HG03045 (cell line): Measurements from ENCODE around the gene MTCL3.

Experiments
- ATAC-seq: cut with Tn5 transposase; IDR thresholded peaks from one replicate; pipeline ENCODE4 v1.9.1; 2021; ENCODE audit warnings: mild to moderate bottlenecking, moderate library complexity; ENCODE audit not compliant: unreplicated experiment

Gene MTCL3

DNA sequence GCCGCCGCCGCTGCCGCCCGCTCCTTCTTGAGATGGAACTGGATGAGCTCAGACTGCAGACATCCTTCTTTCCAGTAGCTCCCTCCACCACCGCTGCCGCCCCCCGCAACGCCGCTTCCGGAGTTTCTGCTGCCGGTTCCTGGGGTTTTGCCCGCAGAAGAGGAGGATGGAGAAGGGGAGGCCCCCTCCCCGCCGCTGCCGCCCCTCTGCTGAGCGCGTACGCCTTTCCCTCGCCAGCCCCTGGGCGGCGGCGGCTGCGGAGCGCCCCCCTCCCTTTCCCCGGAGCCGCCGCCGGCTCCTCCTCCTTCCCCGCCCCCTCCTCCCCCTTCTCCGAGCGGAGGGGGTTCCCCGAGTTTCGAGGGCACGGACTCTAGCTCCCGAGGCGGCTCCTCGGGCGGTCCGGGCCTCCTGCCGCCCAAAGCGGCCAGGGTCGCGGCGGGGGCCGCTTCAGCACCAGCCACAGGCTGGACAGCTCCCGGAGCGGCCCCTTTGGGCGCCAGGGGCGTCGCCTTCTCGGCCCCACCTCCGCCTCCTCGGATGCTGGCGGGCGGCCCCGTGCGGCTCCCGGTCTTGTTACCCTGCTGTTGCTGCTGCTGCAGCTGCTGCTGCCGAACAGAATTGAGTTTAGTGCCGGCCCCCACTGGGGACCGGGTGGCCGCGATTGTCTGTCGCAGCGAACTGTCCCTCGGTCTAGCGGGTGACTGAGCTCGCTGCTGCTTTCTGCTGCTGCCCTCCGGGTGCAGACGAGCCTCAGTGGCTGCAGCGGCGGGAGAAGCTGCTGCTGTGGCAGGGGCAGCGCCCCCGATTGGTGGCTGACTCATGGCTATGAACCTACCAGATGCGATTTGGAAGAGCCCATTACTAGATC is 3.1 kb downstream of the MTCL3 start:
- peak; percentile 69 for ATAC-seq

DNA sequence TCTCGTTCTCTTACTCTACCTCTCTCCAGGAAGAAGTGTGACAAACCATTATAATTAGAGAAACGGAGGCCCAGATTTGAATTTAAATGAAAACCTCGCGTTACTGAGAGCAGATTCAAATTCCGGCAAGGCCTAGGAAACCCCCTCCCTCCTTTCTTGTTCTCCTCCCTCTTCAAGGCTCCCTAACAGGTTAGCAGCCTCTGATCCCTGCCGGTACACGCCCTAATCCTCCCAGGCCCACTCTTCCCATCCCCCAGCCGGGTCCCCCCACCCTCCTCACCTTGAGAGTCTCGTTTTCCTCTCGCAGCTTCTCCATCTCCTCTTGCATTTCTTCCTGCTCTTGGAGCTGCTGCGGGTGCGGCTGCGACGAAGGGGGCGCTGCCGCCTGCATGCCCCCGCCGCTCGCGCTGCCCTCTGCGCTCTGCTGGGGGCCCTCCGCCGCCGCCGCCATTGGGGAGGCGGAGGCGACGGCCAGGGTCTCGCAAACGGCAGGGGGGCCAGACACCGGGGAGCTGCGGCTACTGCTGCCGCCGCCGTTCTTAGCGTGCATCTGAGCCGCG is 3.8 kb downstream of the MTCL3 start:
- ATAC-seq: peak; percentile 13

DNA sequence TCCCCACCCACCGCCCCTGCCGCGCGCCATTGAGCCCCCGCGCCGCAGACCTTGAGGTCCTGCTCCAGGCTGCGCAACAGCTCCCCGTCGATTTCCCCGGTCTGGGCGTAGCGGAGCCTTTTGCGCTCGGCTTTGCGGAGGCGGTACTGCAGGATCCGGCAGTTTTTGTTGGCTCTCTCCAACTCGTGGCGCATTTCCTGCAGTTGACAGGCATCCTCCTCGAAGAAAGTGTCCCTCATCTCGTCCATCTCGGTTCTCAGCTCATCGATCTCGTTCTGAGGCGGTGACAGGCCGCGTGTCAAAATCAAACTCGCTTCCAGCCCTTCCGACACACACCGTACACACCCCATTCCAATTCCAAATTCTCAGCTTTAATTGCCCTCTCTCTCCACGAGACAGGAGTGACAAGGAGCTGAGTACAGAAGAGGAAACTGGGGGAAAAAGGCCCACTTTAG is 4.3 kb downstream of the MTCL3 start:
- no peak for ATAC-seq

DNA sequence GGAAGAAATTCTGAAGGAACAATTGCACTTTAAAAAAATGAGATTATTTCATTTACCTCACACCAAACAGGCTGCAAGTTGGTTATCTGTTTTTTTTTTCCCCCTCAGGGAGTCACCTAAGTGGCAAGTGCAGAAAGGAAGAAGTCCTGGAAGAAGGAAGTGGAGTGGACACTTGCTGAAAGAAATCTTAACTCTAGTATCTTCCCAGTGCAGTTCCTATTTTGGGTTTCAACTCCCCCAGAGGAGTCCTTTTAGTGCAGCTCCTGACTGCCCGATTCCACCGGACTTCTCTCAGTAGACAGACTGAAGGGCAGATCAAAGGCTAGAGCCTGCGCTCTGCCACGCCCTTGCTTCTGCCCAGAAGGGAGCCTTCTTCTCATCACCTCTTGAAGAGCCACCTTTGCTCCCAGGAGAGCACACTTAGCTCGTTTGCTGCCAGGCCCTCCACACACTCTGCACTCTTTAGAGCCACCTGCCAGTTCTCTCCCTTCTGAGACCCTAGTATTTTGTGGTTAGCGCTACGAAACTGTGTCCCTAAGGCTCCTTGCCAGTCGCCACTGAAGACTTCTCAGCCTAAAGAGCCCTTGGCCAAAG is 4.9 kb downstream of the MTCL3 start:
- no peak for ATAC-seq

DNA sequence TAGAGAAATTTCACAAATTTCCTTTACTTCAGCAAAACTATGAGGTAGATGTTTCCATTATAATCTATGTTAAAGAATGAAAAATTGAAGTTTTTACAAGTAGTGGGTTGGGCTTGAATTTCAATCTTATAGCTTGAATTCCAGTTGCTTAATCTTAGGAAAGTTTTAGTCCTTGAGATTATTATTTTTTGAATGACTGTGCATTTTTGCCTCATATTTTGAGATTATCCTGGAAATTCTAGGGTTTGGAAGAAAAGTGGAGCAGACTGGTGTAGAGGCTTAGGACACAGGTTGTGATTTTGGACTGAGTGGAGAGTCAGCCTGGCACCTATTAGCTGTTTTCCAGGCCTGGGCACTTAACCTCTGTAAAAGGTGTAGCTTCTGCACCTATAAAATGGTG is 5.7 kb downstream of the MTCL3 start:
- ATAC-seq: no peak

DNA sequence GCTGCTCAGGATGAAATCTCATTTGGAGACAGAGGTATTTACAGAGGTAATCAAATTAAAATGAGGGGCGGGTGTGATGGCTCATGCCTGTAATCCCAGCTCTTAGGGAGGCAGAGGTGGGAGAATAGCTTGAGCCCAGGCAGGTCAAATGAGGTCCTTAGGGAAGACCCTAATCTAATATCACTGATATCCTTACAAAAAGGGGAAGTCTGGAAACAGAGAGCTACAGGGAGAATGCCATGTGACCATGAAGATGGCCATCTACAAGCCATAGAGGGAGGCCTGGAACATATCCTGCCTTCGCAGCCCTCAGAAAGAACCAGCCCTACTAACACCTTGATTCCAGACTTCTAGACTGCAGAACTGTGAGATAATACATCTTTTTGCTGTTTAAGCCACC is 8.3 kb downstream of the MTCL3 start:
- no peak for ATAC-seq

DNA sequence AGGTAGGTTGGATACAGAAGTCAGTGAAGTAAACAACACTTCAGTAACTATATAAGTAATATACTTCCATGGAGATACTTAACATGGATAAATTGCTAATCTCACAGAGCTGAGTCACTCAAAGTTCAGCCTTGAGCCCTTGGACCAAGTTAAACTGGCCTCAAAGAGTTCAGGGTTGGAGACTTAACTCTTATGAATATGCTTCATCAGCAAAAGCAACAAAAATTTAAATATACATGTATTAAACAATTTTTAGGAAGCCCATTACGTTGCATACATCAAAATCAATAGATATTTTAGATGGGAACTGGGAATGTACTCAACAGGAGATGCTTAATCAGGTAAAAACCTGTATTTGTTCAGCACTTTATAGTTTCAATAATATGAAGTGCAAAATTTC is 12.2 kb downstream of the MTCL3 start:
- no peak for ATAC-seq

DNA sequence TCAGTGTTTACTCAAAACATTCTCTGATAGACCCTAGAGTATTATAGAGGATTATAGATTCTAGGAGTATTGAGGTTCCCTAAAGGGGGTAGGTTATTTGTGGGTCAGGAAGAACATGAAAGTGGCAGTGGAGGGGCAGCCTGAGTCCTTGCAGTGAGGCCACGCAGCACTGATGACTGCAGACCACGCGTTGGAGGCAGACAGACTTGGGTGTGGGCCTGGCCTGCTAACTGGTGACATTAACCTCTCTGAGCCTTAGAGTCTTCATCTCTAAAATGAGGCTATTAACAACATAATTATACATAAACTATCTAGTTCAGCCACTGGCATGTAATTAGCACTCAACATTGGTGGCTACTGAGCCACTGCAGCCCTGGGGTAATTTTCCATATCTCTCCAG is 16.1 kb downstream of the MTCL3 start:
- no peak for ATAC-seq

DNA sequence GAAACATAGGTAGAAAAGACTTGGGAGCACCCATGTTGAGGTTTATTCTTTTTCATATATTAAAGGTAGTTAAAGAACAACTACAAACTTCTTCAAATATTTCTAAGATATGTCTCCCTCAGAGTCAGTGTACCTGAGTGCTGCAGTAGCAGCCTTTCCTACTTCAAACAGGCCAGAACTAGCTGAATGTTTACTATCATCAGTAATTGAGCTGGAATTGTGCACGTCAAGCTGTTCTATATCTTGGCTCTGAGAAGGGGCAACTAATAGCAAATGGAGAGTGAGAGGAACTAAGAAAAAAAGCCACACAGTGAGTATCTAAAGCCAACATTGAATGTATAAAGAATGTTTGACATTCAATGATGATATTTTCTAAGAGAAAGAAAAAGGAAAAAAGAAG is 21.7 kb downstream of the MTCL3 start:
- no peak for ATAC-seq

DNA sequence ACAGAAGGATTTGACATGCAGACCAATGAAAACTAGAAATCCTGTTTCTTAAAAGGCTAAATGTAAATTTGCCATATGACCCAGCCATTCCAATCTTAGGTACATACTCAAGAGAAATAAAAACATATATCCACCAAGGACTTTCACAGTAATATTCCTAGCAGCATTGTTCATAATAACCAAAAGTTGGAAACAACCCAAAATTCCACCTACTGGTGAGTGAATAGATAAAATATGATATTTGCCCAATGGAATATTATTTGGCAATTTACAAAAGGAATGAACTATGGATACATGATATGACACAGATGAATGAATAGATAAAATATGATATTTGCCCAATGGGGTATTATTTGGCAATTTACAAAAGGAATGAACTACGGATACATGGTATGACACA is 22.7 kb downstream of the MTCL3 start:
- ATAC-seq: no peak

DNA sequence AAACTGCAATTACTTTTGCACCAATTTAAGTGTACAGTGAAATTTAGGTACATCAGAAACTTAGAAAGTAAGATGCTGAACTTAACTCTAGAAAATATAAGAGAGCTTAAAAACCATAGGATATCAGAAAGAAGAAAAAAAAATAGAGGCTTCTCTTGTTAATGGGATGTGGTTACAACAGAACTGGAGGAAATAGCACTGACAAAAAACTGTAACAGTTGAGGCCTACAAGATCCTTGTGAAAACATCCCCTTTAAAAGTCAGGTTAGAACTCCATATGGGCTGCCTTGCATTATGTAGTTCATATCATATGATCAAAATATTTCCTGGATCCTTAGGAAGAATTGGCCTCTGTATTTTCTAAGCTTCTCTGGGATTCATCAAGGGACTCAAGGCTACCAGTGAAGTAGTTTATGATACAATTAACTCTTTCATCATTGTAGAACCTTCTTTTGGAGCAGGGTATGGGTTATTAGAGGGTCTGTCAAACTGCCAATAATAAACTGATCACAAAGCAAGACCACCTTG is 24.8 kb downstream of the MTCL3 start:
- ATAC-seq: no peak

DNA sequence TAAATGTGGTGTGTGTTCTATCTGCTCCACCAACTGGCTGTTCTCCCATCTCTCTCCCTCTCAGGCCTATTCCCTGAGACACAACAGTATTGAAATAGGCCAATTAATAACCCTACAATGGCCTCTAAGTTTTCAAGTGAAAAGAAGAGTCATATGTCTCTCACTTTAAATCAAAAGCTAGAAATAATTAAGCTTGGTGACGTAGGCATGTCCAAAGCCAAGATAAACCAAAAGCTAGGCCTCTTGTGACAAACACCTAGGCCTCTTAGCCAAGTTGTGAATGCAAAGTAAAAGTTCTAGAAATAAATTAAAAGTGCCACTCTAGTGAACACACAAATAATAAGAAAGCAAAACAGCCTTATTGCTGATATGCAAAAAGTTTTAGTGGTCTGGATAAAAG is 29.9 kb downstream of the MTCL3 start:
- no peak for ATAC-seq

DNA sequence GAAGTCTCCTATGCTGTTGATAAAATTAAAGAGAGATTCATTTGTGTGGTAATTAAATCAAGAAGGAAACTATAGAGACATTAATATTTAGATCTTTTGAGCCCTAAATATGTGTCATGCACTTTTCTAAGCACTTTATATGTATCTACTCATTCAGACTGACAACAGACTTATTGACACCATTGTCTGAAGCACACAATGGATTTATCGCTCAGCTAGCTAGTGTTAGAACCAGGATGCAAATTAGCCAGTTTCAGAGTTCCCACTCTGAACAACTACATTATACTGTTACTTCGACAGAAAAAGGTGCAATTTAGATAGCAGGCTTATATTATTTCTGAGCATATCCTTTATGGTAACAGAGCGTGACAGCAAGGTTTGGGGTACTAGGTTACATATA is 32.2 kb downstream of the MTCL3 start:
- ATAC-seq: no peak

DNA sequence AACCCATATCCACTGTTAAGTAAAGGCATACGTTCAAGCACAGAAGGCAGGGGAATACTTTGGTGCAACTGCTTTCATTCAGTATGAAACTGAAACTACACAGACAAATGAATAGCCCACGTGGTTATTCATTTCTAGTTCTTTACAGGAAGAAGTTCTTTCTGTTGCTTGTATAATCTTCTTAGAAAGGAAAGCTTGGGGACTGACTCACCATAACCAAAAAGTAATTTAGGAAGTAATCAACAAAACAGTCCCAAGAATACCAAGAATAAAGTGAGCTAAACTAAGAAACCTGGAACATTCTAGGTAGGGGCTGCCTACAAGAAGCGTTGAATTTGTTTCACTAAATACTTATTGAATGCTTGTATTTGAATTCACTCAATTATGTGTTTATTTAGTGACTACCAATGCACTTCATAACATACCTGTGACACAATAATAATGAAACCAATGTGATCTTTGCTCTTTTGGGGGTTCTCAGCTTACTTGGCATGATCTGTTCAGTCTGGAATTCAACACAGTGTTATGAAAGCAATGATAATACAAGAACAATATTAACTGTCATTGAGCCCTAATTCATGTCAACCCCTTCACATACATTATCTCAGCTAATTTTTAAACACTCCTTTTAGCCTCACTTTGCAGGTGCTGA is 34.8 kb downstream of the MTCL3 start:
- ATAC-seq: peak; percentile 100

DNA sequence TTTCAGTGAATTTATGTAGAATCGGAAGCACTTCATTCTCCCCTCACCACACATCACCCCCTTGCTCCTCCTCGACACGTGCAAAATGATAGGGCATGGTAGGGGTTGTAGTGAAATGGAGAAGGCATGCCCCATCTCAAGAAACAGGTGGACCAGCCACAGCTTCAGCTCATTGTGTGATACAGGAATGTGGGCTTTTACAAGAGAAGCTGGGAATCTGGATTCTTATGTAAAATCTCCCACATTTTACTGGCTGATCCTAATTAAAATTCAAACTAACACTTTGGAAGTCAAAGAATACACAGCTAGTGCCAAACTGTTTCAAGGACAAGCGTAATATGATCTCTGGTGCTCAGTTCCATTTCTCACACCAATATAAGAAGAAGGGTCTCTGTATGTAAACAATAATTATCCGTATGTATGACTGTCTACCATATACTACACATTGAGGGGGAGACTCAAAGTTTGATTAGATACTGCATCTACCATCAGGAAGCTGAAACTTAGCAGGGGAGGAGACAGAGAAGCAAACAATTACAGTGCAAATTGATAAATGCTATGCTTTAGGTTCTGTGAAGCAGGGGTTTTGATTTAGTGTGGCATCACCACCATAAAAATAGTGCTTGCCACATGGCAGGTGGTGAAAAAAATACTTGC is 35.6 kb downstream of the MTCL3 start:
- peak; percentile 6 for ATAC-seq

DNA sequence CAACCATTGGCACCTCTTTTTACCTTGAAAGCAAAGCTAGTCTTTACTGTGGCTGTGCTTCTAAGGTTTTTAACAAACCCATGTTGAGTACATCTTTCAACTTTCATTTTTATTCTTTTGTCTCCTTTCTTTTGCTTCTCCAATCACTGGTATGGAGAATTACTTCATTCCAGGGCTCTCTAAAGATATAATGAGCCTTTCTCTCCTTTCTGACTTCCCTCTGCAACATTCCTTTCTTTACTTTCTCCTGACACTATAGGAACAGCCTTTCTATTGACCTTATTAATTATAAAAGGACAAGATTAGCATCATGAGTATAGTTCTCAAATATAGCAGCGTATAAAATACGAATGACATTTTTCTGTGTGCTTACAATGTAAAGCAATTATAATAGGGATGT is 36.8 kb downstream of the MTCL3 start:
- no peak for ATAC-seq

DNA sequence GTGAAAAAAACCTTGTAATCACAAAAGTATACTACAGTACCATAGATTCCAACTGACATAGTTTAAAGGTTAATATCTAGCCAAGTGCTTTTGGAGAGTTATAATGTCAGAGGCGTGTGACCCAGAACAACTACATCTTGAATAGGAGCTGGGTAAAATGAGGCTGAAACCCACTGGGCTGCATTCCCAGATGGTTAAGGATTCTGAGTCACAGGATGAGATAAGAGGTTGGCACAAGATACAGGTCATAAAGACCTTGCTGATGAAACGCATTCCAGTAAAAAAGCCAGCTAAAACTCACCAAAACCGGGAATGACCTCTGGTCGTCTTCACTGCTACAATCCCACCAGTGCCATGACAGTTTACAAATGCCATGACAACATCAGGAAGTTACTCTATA is 37.5 kb downstream of the MTCL3 start:
- no peak for ATAC-seq

DNA sequence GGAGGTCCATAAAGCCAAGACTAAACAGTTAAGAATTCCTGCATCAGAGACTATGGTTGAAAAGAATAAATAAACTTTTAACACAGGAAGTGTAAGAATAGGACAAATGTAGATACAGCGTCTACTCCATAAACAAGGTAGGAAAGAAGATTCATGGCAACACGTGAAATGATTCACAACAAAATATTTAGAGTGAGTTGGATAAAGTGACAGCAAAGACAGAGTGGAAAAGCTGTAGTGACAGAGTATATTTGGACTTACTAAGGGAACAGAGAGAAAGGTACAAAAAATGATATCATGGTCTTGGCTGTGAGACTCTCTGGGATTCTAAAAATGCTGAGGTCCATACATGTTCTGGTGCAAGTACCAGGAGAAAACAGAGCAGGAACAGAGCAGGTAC is 38.0 kb downstream of the MTCL3 start:
- ATAC-seq: no peak

DNA sequence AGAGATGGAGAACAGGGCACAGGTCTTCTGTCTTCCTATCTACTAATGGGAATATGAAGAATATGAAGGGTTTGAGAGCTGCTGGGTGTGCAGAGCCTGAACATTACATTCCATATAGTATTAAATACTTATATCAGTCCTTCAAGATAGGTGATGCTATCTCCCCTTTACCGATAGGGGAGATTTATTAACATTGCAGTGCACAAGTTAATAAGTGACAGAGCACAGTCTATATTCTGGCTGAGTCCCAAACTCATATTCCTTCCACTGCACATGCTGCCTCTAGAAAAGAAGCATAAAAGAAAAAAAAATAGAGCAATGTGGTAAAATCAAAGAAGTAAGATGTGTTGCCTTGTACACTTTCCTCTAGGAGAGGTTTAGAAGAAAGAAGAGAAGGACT is 41.5 kb downstream of the MTCL3 start:
- no peak for ATAC-seq

DNA sequence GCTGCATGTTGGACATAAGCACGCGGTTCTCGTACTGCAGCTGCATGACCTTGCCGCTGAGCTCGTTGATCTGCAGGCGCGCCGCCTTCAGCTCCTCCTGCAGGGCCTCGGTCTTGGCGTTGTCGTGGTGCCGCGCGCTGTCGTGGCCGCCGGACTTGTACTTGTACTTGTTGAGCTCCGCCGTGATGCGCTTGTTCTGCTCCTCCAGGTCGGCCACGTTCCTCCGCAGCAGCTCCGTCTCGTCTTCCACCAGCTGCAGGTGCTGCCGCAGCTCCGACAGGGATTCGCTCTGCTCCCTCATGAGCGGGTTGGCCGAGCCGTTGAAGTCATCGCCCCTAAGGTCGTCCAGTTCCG is 43.3 kb downstream of the MTCL3 start:
- no peak for ATAC-seq
